OCI-LY7 (cell line): ENCODE results near the gene RPP25L.

Experiments used
- EZH2phosphoT487 ChIP-seq: fragments of 200-600 bp; sonication (generic); IDR thresholded peaks from 2 replicates; pipeline ENCODE4 v1.6.1; 2018; ENCODE audit warnings: low read depth, borderline replicate concordance, mild to moderate bottlenecking, mixed run types, antibody characterized with exemption, low read length, moderate library complexity, mixed read lengths
- TF ChIP-seq, protein P1 (sequence below): fragments of 200-600 bp; sonication (generic); conservative IDR thresholded peaks from 2 replicates; pipeline ENCODE4 v1.5.1; 2014; ENCODE audit warnings: mild to moderate bottlenecking, antibody characterized with exemption, low read length, moderate library complexity, mixed read lengths

GRCh38 chr9:34580358-34580757 lies 31.5 kb downstream of the RPP25L start:
- TF ChIP-seq, protein P1, sequence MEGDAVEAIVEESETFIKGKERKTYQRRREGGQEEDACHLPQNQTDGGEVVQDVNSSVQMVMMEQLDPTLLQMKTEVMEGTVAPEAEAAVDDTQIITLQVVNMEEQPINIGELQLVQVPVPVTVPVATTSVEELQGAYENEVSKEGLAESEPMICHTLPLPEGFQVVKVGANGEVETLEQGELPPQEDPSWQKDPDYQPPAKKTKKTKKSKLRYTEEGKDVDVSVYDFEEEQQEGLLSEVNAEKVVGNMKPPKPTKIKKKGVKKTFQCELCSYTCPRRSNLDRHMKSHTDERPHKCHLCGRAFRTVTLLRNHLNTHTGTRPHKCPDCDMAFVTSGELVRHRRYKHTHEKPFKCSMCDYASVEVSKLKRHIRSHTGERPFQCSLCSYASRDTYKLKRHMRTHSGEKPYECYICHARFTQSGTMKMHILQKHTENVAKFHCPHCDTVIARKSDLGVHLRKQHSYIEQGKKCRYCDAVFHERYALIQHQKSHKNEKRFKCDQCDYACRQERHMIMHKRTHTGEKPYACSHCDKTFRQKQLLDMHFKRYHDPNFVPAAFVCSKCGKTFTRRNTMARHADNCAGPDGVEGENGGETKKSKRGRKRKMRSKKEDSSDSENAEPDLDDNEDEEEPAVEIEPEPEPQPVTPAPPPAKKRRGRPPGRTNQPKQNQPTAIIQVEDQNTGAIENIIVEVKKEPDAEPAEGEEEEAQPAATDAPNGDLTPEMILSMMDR, result no peak
- TF ChIP-seq EZH2phosphoT487, result no peak
